Measurements from ENCODE around the gene ANKRD33.

Gene ANKRD33

DNA sequence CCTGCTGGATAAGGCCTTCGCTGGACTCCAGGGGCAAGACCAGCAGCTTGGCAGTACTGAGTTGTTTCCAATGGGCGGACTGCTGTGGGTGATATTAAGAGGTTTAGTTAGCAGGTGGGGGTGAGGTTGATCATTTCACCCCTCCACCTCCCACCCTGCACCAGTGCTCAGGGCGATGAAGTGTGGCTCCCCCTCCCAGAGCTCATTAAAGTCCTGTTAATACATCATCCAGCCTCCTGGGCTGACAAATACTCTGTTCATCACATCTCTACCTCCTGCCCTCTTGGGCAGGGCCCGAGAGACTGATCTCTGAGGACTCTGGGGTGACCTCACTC is 37.0 kb upstream of the ANKRD33 start:
- H3K9me3 ChIP-seq (replicated peaks; ENCODE audit: insufficient read depth, low read length), result no peaks in the 10 kb centered on the region
- no peak overlapping the region for H3K4me3 ChIP-seq (ENCODE audit: low read length)
- H3K4me2 ChIP-seq (ENCODE audit: low read depth, low read length), result no peak overlapping the region
- no peaks in the 10 kb centered on the region for H3K9me2 ChIP-seq (replicated peaks; ENCODE audit: insufficient read depth, low read length)
- H3K79me2 ChIP-seq (ENCODE audit: low read length), result no peaks in the 10 kb centered on the region
- no peaks in the 10 kb centered on the region for H3F3A ChIP-seq (ENCODE audit: insufficient read depth, low read length)
- TF ChIP-seq, protein P1, sequence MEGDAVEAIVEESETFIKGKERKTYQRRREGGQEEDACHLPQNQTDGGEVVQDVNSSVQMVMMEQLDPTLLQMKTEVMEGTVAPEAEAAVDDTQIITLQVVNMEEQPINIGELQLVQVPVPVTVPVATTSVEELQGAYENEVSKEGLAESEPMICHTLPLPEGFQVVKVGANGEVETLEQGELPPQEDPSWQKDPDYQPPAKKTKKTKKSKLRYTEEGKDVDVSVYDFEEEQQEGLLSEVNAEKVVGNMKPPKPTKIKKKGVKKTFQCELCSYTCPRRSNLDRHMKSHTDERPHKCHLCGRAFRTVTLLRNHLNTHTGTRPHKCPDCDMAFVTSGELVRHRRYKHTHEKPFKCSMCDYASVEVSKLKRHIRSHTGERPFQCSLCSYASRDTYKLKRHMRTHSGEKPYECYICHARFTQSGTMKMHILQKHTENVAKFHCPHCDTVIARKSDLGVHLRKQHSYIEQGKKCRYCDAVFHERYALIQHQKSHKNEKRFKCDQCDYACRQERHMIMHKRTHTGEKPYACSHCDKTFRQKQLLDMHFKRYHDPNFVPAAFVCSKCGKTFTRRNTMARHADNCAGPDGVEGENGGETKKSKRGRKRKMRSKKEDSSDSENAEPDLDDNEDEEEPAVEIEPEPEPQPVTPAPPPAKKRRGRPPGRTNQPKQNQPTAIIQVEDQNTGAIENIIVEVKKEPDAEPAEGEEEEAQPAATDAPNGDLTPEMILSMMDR (IDR thresholded peaks at IDR 0.05; ENCODE audit: low read length), result no peak
- no peak overlapping the region for H3K9ac ChIP-seq (ENCODE audit: low read length)
- no peak overlapping the region for H2AFZ ChIP-seq (ENCODE audit: low read length)
- H3K36me3 ChIP-seq (replicated peaks; ENCODE audit: insufficient read depth, low read length), result no peaks in the 10 kb centered on the region
- peaks cover 56% of the 10 kb centered on the region for H3K27me3 ChIP-seq (replicated peaks; ENCODE audit: insufficient read depth, low read length)
- no peaks in the 10 kb centered on the region for H3K4me1 ChIP-seq (ENCODE audit: low read length)
- no peak for DNase-seq
- H4K20me1 ChIP-seq (ENCODE audit: insufficient read depth, low read length), result no peaks in the 10 kb centered on the region
- H3K27ac ChIP-seq (ENCODE audit: low read length), result no peak overlapping the region

DNA sequence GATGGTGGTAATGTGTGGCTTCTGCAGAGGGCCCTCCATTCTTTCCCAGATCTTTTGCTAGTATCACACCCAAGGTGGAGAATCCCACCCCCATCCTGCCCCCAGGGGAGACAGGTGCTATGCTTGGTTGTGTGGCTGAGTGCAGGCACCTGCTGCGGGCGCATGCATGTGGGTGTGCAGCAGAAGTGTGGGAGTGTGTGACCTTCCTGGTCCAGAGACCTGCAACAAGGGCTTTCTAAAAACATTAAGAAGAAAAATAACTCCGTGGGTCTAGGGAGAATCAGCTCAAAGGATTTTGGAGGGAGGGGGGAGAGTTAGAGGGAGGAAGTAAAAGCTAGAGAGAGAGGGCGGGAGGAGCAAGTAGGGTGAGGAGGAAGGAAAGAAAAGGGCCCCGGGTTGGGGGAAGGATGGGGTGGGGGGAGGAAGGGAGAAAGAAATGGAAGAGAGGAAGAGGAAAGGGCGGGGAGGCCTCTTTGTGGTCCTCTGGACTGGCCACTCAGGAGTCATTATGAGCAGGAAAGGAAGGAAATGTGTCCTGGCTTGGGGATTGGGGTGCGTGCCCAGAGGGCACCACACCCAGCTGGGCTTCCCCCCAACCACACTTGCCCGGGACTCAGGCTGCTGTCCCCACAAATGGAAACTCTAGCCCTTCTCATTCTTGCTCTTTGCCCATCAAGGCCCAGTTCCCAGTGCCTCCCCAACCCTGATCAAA is 36.3 kb upstream of the ANKRD33 start:
- TF ChIP-seq, protein P1 (IDR thresholded peaks at IDR 0.05; ENCODE audit: low read length), result no peak
- TF ChIP-seq EZH2phosphoT487 (IDR thresholded peaks at IDR 0.05; ENCODE audit: low read length) (no peak), EZH2 (optimal IDR thresholded peaks at IDR 0.05; ENCODE audit: low read depth, low read length) (no peak)
- no peaks in the 10 kb centered on the region for H4K20me1 ChIP-seq (ENCODE audit: insufficient read depth, low read length)
- H3K4me3 ChIP-seq (ENCODE audit: low read length), result no peak overlapping the region
- no peak overlapping the region for H3K4me2 ChIP-seq (ENCODE audit: low read depth, low read length)
- DNase-seq, result no peak
- no peaks in the 10 kb centered on the region for H3K79me2 ChIP-seq (ENCODE audit: low read length)
- no peaks in the 10 kb centered on the region for H3K4me1 ChIP-seq (ENCODE audit: low read length)
- no peak overlapping the region for H3K9ac ChIP-seq (ENCODE audit: low read length)
- H3K36me3 ChIP-seq (replicated peaks; ENCODE audit: insufficient read depth, low read length), result no peaks in the 10 kb centered on the region
- H2AFZ ChIP-seq (ENCODE audit: low read length), result no peak overlapping the region
- H3K9me2 ChIP-seq (replicated peaks; ENCODE audit: insufficient read depth, low read length), result no peaks in the 10 kb centered on the region
- H3K9me3 ChIP-seq (replicated peaks; ENCODE audit: insufficient read depth, low read length), result no peaks in the 10 kb centered on the region
- peaks cover 56% of the 10 kb centered on the region for H3K27me3 ChIP-seq (replicated peaks; ENCODE audit: insufficient read depth, low read length)
- no peaks in the 10 kb centered on the region for H3F3A ChIP-seq (ENCODE audit: insufficient read depth, low read length)
- no peak overlapping the region for H3K27ac ChIP-seq (ENCODE audit: low read length)

DNA sequence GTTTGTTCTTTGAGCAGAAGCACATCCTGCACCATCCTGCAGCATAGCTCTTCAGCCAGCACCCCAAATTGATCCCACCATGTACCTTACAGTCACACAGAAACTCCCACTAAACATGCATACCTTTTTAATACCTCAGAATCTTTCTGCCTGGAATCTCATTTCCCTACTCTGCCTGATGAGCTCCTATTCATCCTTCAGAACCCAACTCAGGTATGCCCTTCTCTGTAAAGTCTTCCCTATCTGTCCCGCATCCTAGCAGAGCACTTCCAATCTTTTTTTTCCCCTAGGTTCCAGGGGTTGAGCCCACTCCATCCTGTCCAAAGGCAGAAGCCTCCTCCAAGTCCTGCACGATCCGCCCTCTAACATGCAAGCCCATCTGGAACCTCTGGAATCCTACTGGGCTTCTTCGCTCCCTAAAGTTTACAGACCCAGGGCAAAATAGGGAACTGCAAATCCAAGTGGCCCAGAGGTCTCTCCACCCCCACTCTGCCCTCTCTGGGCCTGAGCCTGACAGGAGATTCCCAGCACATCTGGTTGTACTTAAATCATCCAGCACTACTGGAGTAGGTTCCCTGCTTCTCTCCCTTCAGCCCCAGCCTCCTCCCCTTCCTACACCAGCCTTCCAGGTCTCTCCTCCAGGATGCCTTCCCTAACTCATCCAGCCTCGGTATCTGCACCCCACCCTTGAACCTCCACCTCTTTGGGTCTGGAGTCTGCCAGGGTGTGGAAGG is 35.3 kb upstream of the ANKRD33 start:
- TF ChIP-seq EZH2phosphoT487 (IDR thresholded peaks at IDR 0.05; ENCODE audit: low read length) (no peak), EZH2 (optimal IDR thresholded peaks at IDR 0.05; ENCODE audit: low read depth, low read length) (no peak)
- TF ChIP-seq, protein P1 (IDR thresholded peaks at IDR 0.05; ENCODE audit: low read length), result no peak
- DNase-seq, result no peak
- Histone ChIP-seq H3K9me3 (replicated peaks; ENCODE audit: insufficient read depth, low read length) (no peaks in the 10 kb centered on the region), H3F3A (ENCODE audit: insufficient read depth, low read length) (no peaks in the 10 kb centered on the region), H4K20me1 (ENCODE audit: insufficient read depth, low read length) (no peaks in the 10 kb centered on the region), H3K4me3 (ENCODE audit: low read length) (no peak overlapping the region), H3K27me3 (replicated peaks; ENCODE audit: insufficient read depth, low read length) (peaks cover 56% of the 10 kb centered on the region), H3K9ac (ENCODE audit: low read length) (no peak overlapping the region), H3K27ac (ENCODE audit: low read length) (no peak overlapping the region), H3K36me3 (replicated peaks; ENCODE audit: insufficient read depth, low read length) (no peaks in the 10 kb centered on the region), H3K9me2 (replicated peaks; ENCODE audit: insufficient read depth, low read length) (no peaks in the 10 kb centered on the region), H2AFZ (ENCODE audit: low read length) (no peak overlapping the region), H3K4me2 (ENCODE audit: low read depth, low read length) (no peak overlapping the region), H3K79me2 (ENCODE audit: low read length) (no peaks in the 10 kb centered on the region), H3K4me1 (ENCODE audit: low read length) (no peaks in the 10 kb centered on the region)
